Stimulated activated CD4-positive, alpha-beta T cell treated with anti-CD3 and anti-CD28 coated beads, Interleukin-4, amount 100 ng/mL, for 48 hours (primary cell): ENCODE data around the gene JAK1.
"Not testable (repeated sequence)": the region's sequence is repeated elsewhere in the genome, so short reads cannot be mapped to it uniquely, and the experiment has no call there.

Experiments used
- DNase-seq, 2 donors: peaks; one replicate each; pipeline ENCODE4 v3.0.0-alpha.2; 2020; ENCODE audit warnings: low read depth in 2 of 2

JAK1 gene

GRCh38 chr1:64922336-64922735, 44.0 kb downstream of the JAK1 start:
- DNase-seq: no peak

DNA sequence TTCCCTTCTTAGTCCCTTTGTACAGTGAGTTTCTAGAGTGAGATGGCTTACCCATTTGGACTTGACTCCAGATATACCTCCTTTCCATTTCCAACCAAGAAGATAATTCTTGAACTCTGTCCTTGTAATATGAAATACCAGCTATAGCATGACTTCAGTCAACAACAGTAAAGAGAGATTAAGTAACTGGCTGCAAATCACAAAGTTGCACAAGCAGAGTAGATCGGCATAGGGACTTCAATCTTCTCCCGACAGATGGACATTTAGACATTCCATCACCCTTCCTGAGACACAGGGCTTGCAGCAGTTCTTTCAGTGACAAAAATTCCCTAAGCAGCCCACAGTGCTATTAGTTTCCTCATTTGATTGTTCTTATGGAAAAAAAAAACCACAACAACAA, 44.6 kb downstream of the JAK1 start:
- no peak for DNase-seq

GRCh38 chr1:64920941-64921589, 45.3 kb downstream of the JAK1 start:
- DNase-seq: no peak

DNA sequence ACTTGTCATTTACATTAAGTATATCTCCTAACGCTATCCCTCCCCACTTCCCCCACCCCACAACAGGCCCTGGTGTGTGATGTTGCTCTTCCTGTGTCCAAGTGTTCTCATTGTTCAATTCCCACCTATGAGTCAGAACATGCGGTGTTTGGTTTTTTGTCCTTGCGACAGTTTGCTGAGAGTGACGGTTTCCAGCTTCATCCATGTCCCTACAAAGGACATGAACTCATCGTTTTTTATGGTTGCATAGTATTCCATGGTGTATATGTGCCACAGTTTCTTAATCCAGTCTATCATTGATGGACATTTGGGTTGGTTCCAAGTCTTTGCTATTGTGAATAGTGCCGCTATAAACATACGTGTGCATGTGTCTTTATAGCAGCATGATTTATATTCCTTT, 47.2 kb downstream of the JAK1 start:
- not testable (repeated sequence) for DNase-seq

- DNase-seq: no peak
Observed at GRCh38 chr1:64917907-64918306, 48.4 kb downstream of the JAK1 start.

GRCh38 chr1:64917328-64917861, 49.0 kb downstream of the JAK1 start:
- no peak for DNase-seq

DNA sequence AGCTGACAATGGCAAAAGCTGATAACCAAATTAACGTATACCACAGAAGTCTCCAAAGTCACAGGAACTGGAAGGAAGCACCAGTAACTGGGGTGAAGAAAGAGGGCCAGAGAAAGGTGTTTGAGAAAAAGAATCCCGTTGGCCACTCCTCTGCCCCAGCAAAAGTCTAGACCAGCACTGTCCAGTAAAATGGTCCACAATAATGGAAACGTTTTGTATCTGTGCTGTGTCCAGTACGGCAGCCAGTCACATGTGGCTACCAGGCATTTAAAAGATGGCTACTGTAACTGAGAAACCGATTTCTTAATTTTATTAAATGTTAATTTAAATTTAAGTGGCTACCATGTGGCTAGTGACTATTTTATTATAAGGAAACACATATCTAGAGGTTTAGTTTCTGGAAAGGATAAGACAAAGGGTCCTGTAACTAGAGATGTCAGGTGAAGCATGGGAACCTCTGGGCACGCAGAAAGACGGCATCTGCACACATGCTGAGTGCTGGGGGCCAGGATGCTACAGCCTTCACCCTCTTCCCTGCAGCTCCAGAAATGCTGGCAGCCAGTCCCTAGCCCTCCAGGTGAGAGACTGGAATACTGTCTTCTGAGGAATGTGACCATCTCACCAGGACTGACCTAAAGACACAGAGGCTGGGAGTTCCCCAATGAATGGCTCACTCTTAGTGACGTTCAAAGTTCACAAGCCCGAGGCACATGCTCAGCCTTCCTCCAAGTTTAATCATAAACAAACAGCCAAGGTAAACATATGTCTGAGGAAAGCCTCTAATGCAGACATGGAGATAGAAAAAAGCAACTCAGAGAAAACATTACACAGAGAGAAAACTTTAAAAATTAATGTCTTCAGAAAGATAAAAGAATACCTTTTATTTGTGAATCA, 50.7 kb downstream of the JAK1 start:
- DNase-seq: no peak

- DNase-seq: no peak
Observed at GRCh38 chr1:64913361-64914015, 52.9 kb downstream of the JAK1 start.

DNA sequence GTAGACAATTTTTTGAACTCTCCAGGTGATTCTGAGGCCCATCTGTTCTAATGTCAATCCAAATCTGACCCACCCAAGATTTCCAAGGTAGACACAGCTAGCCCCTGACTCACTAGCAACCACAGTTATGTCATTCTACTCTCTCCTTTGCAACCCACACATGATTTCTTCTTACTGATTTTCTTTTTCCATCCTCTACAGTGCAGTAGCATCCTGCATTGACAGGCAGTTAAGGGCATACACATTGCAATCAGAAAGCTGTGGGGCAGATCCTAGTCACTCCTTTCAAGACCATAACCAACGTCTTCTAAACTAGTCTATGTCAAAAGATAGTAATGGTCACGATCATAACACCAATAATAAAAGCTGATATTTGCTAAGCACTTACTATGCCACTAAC, 54.2 kb downstream of the JAK1 start:
- DNase-seq: no peak

DNA sequence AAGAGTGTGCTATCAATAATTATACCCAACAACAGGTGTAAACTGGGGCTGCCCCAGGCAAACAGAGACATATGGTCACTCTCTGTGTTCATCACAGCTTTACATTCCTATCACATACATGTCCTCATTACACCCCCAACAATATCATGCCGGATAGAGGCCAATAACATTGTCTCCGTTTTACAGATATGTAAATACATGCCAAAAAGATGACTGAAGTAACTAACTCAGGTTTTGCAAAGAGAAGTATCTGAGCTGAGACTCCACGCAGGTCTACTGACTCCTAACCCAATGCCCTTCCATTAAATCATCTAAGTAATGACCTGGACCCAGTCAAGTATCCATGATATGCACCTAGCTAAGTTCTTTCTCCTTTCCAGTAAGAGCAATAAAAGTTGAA, 55.0 kb downstream of the JAK1 start:
- no peak for DNase-seq

DNA sequence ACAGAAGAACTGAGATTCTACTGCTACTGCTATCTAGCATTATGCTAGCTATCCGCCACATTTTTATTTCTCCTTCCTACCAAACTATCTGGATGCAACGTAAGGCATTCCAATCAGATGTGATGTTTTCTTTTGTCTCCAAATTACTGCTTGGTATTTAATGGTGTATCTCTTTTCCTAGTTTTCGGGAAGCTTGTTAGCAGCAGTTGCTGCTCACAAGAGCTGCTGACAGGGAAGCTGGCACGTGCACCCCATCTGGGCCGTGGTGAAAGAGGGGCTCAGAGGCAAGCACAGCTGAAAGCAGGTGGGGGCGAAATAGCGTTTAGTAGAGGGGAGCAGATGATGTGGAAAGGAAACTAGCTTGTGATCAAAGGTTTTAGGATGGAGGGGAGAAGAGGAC, 57.3 kb downstream of the JAK1 start:
- no peak for DNase-seq

DNA sequence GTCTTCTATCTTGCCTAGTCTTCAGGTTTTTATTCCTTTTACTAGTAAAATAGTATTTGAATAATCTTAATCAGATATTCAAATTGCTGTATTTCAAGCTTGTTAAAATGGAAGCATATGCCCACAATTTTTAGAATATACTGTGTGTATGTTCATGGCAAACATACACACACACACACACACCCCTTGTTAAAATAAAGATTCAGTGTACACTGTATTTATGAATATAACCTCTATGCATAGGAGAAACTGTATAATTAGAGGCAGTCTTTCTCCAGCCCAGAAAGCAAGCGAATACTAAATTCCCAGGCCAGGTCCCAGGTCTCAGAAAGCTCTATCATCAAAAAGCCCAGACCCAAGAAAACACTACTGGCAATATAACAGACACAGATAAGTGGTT, 57.8 kb downstream of the JAK1 start:
- DNase-seq: no peak

- DNase-seq: no peak
Observed at GRCh38 chr1:64906447-64906846, 59.9 kb downstream of the JAK1 start.

DNA sequence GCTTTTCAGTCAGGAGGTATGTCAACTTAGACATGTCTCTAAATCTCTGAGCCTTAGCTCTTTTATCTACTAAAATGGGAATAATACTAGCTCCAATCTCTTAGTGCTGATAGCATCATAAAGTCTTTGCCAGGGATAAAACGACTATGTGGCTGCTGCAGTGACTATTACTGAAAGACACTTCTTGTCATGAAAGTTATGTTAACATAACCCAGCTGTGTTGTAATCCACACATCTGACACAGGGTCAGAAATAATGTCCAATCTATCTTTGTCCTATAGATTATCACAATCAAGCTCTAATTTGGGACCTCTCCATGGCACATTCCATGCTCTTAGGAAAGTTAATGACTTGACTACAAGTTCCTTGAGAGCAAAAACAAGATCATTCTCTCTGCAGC, 62.8 kb downstream of the JAK1 start:
- DNase-seq: no peak

- DNase-seq: no peak
Observed at GRCh38 chr1:64901663-64902062, 64.7 kb downstream of the JAK1 start.

DNA sequence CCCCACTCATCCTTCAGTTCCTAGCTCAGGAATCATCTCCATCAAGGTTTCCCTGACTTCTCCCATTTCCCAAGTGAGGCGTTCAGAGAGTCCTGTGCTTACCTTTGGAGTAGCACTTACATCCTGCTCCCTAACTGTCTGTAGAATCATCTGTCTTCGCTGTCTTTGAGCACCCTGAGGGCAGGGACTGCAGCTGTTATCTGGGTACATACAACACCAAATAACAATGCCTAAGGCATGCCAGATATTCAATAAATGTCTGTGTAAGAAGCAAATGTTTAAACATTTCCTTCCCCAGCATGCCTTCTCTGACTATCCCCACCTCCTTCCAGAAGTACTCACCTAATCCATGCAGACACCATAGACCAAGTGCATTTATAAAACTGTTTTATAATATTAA, 65.4 kb downstream of the JAK1 start:
- no peak for DNase-seq

- peak in 1 of 2 donors; percentile 25 for DNase-seq
Observed at GRCh38 chr1:64898107-64898861, 68.1 kb downstream of the JAK1 start.

DNA sequence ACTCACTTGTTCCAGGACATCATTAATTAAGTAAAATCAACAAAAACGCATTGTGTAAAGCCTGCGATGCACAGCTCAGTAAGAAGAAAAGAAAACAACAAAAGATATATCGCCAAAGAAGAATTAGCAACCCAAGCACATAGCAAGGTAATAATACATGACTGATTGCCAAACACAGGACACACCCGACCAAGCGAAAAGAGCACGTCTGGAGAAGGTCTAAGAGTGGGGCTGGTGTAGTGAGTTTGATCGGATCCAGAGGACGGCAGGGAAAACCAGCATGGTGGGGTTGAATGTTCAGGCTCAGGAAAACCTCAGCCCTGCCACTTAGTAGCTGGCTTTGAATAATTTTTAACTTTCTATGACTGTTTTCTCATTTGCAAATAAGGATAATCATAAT, 69.8 kb downstream of the JAK1 start:
- DNase-seq: no peak

GRCh38 chr1:64895500-64895899, 70.8 kb downstream of the JAK1 start:
- no peak for DNase-seq

- no peak for DNase-seq
Observed at GRCh38 chr1:64894438-64895196, 71.7 kb downstream of the JAK1 start.

DNA sequence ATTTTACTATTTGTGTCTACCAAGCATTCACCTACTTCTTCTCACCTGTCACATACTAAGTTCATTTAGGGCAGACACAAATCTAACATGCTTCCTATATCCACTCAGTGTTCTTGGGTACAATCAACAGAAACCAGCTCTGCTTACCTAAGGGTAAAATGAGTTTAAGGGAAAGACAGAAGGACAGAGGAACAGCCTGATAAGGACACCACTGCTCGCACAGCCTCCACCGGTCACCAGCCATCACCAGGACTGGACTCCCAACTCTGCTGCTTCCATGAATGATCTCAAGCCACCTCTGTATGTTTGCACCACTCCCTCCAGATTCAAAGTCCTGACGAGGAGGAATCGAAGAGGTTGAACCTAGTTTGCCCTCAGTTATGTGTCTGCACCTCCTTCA, 72.4 kb downstream of the JAK1 start:
- DNase-seq: no peak
